Cardiac fibroblast (primary cell): ENCODE measurements around the gene CEBPA.

Source experiments
- DNase-seq, 2 donors: peaks; one replicate each; pipeline versions ENCODE4 v3.0.0 to v3.0.0-alpha.2; 2010; ENCODE audit warnings: low read depth in 2 of 2
- H3K4me3 ChIP-seq, 2 donors: replicated peaks in 1 of 2; 1 replicate in 1 of 2; 2 replicates in 1 of 2; pipeline ENCODE4 v1.5.1; 2011; ENCODE audit warnings: low read depth in 2 of 2, low read length in 2 of 2, mild to moderate bottlenecking in 2 of 2, moderate library complexity in 1 of 2
- TF ChIP-seq, protein P1 (sequence below): IDR thresholded peaks from one replicate; pipeline ENCODE4 v1.5.1; 2011; ENCODE audit warnings: low read depth, mild to moderate bottlenecking, low read length, inconsistent platforms

CEBPA gene

DNA sequence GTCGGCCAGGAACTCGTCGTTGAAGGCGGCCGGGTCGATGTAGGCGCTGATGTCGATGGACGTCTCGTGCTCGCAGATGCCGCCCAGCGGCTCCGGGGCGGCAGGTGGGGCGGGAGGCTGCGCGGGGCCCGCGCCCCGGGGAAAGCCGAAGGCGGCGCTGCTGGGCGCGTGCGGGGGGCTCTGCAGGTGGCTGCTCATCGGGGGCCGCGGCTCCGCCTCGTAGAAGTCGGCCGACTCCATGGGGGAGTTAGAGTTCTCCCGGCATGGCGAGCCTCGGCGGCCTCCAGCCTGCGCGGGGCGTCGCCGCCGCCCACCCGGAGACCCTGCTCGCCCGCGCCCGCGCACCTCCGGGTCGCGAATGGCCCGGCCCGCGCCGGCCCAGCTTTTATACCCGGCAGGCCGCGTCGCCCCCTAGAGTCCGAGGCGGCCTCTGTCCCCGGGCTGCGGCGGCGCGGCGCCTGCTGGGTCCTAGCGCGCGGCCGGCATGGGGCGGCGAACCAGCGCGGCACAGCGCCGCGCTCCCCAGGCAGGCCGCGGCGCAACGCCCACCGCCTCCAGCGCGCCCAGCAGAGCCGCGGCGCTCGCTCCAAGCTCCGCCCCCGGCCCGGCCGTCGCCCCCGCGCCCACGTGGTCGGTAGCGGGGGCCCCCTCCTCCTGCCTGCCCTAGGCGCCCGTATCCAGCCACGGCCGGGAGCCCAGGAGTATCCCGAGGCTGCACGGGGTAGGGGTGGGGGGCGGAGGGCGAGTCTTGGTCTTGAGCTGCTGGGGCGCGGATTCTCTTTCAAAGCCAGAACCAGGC, at the start of gene CEBPA:
CEBPA (minus strand) TSS at position 360 of the 799 bp plus-strand sequence; CDS start at position 240, 120 bp downstream.
- peak; percentile 66 to 87 for DNase-seq
- H3K4me3 ChIP-seq = peak within 1 kb of the TSS; percentile 56 to 62
- TF ChIP-seq, protein P1, sequence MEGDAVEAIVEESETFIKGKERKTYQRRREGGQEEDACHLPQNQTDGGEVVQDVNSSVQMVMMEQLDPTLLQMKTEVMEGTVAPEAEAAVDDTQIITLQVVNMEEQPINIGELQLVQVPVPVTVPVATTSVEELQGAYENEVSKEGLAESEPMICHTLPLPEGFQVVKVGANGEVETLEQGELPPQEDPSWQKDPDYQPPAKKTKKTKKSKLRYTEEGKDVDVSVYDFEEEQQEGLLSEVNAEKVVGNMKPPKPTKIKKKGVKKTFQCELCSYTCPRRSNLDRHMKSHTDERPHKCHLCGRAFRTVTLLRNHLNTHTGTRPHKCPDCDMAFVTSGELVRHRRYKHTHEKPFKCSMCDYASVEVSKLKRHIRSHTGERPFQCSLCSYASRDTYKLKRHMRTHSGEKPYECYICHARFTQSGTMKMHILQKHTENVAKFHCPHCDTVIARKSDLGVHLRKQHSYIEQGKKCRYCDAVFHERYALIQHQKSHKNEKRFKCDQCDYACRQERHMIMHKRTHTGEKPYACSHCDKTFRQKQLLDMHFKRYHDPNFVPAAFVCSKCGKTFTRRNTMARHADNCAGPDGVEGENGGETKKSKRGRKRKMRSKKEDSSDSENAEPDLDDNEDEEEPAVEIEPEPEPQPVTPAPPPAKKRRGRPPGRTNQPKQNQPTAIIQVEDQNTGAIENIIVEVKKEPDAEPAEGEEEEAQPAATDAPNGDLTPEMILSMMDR = no peak

DNA sequence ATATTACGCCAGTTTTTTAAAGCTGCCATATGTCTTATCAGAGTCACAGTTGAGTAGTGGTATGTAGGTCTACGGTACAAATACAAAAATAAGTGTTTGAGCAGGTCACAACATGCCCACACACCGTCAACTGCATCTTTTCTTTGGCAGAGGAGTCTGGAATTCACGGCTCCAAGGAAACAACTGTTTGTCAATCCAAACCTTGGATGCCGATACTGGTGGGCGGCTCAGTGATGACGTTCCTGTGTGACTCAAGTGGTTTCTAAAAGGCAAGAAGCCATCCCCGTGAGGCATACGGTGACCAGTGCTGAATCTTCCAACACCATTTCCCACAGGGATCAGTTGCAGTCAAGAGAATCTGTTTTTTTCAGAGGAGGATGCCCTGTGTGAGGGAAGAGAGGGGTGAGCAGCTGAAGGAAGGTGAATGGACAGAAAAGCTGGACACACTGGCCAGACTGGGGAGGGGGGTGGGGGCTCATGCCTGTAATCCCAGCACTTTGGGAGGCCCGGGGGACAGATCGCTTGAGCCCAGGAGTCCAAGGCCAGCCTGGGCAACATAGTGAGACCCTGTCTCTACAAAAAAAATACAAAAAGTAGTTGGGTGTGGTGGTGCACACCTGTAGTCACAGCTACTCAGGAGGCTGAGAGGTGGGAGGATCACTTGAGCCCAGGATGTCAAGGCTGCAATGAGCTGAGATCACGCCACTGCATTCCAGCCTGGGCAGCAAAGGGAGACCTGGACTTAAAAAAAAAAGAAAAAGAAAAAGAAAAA, 48.4 kb upstream of the CEBPA start:
- peak; percentile 79 for DNase-seq
- H3K4me3 ChIP-seq = no peak overlapping the region
- TF ChIP-seq, protein P1 = no peak

DNA sequence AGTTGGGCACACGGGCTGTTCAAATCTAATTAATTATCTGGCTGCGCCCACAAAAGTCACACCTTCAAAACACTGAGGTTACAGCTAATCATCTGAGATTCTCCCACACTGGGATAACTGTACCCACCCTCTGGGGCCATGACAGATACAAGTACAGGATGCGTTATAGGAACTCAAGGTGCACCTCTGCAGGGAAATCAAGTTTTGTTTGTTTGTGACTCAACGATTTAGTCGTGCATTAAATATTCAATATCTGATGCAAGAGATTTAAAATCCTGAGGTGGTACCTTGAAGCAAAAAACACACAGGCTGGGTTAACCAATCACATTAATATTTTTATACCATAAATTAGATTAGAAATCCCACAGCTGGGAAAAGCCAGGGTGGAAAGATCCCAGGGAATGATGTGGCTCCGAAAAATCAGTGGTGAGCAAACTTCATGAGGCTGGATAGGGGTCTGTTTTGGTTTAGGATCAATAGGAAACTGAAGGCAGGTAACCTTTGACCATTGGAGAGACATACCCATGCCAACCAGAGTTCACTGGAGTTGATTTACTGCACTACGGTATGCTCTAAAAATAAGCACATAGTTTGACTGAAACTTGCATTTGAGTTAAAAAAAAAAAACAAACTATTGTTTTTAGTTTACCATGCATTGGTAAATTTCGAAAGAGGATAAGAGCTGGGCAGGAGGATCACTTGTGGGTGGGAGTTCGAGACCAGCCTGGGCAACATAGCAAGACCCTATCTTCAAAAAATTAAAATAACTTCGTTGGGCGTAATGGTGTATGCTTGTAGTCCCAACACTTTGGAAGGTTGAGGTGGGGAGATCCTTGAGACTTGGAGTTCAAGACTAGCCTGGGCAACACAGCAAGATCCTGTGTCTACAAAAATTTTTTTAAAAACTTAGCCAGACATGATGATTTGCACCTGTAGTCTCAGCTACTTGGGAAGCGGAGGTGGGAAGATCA, 47.3 kb upstream of the CEBPA start:
- TF ChIP-seq, protein P1 = no peak
- no peak for DNase-seq
- no peak overlapping the region for H3K4me3 ChIP-seq

DNA sequence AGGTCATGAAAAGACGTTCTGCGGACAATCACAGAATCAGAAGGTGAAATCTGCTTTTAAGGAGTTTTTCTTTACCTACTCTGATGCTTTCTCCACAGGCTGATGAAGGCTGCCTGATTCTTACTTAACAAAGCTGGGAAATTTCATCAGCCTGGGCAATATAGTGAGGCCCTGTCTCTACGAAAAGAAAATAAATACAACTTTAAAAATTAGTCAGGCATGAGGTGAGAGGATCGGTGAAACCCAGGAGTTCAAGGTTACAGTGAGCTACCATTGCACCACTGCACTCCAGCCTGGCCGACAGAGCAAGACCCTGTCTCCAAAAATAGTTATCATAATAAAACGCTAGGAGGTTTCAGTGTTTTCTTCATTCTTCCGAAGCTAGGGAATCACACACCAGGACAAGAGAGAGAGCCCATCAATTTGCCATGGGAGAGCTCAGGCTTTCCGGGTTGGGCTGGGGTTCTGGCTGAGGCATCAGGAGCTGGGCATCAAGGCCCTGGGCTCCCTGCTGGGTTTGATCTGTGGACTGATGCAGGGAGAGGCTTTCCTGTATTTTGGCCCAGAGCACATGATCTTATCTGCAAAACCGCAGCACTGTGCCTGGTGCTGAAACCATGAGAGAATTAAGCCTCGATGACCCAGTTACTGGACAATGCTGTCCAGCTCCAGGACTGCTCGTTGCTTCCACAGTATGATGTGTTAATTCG, 46.1 kb upstream of the CEBPA start:
- TF ChIP-seq, protein P1 = no peak
- peak; percentile 16 to 39 for DNase-seq

DNA sequence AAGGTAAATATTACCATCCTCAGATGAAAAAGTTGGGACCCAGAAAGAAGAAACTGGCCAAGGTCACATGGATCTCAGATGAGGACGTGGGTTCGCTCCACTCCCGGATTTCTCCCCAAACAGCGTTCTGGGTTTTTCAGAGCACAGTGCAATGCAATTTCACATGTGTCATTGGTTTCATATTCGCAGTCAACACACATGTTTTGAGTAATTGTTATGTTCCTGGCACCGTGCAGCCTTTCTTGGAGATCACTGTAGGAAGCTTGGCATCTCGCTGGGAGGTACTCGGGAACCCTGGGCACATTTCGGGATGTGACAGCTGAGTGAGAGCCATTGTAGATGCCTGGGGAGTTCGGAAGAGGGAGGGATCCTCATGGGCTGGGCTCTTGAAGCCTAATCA, 45.0 kb upstream of the CEBPA start:
- TF ChIP-seq, protein P1 = no peak
- no peak for DNase-seq
- H3K4me3 ChIP-seq = no peak overlapping the region

More for the DNA sequence above, 46.1 kb upstream of the CEBPA start:
- H3K4me3 ChIP-seq = no peak overlapping the region

DNA sequence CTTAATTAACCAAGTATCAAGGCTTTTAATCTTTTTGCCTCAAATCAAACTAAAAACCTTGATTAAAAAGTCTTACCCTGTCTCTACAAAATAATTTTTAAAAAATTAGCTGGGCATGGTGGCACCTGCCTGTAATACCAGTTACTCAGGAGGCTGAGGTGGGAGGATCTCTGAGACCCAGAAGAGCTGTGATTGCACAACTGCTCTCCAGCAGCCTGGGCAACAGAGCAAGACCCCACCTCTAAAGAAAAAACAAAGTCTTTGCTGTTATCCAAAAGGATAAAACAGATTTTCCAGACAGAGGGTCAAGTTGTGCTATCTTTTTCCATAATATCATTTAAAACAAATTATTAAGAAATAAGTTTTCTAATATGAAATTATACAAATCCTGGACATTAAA, 44.3 kb upstream of the CEBPA start:
- DNase-seq = no peak
- TF ChIP-seq, protein P1 = no peak
- no peak overlapping the region for H3K4me3 ChIP-seq
